HG02840 (cell line): ENCODE measurements around the gene MYH6.

Experiments used
- ATAC-seq: cut with Tn5 transposase; IDR thresholded peaks from one replicate; pipeline ENCODE4 v1.9.1; 2021; ENCODE audit warnings: mild to moderate bottlenecking, moderate library complexity, moderate number of reproducible peaks; ENCODE audit not compliant: unreplicated experiment, low FRiP score

The MYH6 gene

DNA sequence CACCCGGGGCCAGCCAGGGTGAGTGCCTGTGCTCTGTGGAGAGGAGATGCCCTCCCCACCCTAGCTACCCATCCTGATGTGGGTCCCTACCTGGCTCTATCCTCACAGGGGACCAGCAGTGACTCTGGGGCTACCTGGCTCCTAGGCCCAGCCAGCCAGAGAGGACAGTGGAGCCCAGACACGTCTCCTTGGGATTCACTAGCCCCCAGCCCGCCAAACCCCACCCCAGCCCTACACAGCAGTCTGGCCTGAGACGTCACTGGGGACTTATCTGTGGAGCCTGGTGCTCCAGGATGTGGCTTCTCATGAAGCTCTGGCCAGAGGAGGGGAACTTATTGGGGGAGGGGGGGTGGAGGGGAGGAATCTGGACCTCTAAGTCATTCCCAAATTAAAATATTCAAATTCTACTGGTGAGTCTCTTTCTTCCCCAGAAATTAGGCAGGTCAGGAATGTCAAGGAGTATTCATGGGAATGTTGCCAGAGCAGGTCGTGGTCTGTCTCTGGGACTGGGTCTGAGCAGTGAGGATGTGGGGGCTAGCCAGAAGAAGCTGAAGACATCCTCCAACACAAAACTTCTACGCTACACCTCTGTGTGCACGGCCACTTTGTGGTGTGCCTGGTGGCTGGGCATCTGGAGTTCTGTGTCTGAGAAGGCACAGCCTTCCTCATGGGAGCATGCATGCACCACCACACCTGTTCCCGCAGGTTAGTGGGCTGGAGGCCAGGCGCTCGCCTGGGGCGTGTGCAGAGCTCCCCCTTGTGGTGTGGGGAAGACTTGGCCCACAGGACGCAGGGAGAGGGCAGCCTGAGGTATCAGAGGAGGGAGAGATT lies 28.5 kb downstream of the MYH6 start:
- ATAC-seq, result no peak

GRCh38 chr14:23378612-23379220 lies 29.4 kb downstream of the MYH6 start:
- ATAC-seq, result no peak

DNA sequence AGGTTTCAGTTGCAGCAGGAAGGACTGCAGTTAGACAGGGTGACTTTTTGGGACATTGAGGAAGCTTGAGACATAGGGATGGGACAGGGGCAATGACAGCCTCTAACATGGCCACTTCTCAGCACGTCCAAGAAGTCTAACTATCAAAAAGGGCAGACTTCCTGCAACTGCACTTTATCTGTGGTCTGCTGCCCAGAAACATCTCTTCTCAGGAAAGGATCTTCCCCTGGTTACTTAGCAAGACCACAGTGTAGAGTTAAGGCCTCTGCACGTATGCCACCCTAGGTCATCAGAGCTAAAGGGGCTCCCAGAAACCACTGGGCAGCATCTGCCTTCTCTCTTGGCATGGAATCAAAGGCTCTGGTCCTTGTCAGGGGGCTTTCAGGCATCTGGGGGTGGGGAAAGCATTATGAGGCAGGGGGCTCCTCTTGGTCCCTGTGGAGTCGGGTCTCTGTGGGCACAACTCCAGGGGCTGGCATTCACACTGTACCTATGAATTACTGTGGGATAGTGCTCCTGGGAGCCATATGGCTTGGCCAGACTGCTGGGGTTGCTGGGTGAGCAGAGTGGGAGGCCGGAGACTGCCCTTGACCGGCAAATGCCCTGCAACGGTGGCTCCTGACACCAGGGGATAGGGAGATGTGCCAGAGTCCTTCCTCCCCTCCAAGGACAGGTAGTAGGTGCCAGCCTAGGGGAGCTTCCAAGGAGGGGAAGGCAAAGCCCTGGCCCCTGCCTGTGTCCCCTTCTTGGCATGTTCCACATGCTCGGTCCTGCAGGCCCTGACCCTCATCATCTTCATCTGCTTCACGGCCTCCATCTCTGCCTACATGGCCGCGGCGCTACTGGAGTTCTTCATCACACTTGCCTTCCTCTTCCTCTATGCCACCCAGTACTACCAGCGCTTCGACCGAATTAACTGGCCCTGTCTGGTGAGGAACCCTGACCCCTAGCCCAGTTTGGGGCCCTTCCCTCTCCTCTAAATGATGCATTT lies 30.2 kb downstream of the MYH6 start:
- no peak for ATAC-seq

- no peak for ATAC-seq
Measured at GRCh38 chr14:23377198-23377550, 30.9 kb downstream of the MYH6 start.

DNA sequence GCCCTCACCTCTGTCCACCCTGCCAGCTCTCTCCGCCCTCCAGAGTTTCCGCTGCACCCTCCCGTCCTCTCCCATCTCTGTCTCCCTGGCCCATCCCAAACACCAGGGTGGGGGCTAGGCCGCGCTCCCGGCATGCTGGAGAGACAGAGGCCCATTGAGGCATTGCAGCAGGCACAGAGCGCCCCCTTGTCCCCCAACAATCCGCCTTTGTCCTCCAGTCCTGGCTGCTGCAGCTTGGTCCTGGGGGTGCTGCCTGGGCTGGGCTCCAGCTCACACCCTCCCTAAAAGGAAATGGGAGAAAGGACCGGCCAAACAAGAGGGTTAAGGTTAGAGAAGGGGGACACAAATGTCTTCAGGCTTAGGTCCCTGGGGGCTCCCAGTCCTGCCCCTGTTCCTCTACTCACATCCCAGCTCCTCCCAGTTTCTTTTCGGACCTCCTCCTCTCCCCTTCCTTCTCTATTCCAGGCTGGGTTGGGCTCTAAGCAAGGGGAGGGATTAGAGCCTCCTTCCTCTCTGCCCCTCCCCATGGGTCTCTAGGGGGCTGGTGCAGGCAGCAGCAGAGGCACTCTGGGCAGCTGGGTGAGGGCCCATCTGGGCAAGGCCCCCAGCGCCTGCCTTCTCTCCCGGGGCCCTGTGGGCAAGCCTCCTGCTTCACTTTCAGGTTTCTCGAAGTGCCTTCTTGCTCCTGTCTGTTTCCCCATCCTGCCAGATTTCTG lies 31.4 kb downstream of the MYH6 start, which contains the start of gene CMTM5:
Gene CMTM5 (plus strand): TSS at position 565 of the 716 bp plus-strand sequence. CDS start 206 bp downstream, outside the sequence.
- no peak for ATAC-seq

DNA sequence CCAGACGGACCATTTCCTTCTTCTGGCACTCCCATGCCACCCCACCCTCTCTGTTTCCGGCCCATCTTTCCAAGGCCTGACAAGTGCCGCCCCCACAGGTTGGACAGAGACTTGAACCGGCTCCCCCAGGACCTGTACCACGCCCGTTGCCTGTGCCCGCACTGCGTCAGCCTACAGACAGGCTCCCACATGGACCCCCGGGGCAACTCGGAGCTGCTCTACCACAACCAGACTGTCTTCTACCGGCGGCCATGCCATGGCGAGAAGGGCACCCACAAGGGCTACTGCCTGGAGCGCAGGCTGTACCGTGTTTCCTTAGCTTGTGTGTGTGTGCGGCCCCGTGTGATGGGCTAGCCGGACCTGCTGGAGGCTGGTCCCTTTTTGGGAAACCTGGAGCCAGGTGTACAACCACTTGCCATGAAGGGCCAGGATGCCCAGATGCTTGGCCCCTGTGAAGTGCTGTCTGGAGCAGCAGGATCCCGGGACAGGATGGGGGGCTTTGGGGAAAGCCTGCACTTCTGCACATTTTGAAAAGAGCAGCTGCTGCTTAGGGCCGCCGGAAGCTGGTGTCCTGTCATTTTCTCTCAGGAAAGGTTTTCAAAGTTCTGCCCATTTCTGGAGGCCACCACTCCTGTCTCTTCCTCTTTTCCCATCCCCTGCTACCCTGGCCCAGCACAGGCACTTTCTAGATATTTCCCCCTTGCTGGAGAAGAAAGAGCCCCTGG lies 32.4 kb downstream of the MYH6 start:
- ATAC-seq, result no peak

DNA sequence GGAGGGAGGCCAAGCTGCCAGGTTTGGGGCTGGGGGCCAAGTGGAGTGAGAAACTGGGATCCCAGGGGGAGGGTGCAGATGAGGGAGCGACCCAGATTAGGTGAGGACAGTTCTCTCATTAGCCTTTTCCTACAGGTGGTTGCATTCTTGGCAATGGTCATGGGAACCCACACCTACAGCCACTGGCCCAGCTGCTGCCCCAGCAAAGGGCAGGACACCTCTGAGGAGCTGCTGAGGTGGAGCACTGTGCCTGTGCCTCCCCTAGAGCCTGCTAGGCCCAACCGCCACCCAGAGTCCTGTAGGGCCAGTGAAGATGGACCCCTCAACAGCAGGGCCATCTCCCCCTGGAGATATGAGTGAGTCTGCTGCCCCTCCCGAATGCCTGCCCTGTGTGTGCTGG lies 35.0 kb downstream of the MYH6 start:
- ATAC-seq, result no peak

DNA sequence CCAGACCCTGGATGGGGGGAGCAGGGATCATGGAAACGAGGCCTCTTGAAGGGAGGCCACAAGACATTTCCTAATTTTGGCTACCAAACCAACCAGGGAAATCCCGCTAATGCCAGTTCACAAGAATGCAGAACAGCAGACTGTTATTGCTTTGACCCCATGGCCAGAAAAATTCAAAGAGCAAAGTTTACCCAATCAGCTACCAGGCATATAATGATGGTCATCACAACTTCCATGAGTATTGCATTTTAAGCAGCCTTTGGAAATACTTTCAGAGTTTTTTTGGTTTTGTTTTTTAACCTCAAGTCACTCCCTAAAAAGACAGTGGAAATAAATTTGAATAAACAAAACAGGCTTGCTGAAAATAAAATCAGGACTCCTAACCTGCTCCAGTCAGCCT lies 35.6 kb downstream of the MYH6 start, which contains the start of gene IL25:
Gene IL25 (plus strand): TSS at position 301 of the 400 bp plus-strand sequence.
- no peak for ATAC-seq

GRCh38 chr14:23371865-23372264 lies 36.2 kb downstream of the MYH6 start:
- ATAC-seq, result no peak

- no peak for ATAC-seq
Measured at GRCh38 chr14:23370221-23370620, 37.9 kb downstream of the MYH6 start.

- no peak for ATAC-seq
Measured at GRCh38 chr14:23366426-23366921, 41.6 kb downstream of the MYH6 start.

DNA sequence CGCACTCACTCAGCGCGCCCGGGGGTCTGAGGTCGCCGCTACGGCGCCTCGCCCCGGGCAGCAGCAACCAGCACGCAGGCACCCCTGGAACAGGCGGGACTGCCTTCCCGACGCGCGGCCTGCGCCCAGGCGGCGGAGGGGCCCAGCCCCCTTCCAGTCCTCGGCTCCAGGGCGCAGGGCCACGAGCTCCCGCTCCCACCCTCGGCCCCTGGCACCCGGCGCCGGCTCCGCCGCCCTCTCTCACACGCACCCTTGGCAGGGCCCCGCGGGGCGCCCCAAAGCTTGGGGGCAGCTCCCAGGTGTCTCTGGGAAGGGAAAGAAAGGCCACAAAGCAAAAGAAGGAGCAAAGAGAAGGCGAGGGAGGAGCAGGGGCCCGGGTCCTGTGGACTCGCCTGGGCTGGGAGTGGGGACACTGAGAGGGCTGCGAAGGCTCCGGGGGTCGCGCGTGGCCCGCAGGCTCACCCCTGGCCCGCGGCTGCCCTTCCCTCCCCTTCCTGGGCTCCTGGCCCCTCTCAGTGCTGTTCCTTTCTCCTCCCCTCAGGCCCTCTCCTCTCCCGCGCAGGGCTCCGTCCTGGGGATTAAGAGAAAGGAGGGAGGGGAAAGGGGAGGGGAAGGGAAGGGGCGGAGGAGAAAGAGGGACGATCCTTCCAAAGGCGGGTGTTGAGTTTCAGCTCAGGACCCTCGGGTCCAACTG lies 42.2 kb downstream of the MYH6 start:
- ATAC-seq, result no peak

- no peak for ATAC-seq
Measured at GRCh38 chr14:23365036-23365731, 42.9 kb downstream of the MYH6 start, which contains the start of gene EFS. Gene EFS (minus strand): TSS chr14:23365172. CDS start chr14:23365025, 147 bp downstream.

DNA sequence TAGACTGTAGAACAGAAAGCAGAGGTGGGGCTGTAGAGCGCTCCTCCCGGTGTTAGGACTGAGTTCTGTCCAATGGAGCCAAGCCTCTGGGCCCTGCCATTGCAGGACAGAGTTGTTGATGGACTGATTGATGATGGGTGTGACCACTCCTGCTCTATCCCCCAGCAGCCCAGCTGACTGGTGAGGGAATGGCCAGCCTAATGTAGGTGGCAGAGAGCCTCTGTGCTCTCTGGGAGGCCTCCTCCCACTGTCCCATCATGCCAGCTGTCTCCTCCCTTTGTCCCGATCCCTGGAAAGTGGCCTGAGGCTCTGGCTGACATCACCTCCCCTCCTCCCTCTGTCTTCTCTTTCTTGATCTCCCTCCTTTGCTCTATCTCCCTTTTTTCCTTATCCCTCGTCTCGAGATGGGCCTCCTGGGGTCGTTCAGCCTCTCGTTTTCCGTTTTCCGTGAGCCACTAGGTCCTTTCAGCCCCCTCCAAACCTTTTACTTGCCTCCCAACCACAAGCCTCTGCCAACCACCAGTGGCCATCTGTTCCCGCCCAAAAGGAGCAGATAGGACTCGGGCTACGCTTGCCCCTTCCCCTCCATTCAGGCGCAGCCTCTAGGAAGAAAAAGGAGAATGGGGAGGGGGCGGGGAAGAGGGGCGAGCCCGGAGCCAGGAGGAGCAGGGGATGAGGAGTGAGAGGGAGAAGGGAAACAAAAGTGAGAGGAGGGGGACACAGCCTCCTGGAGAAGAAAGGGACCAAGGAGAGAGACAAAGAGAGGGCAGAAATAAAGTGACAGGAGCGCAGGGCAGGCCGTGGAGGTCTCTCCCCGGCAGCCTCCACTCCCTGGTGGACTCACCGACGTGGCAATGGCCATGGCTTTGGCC lies 43.7 kb downstream of the MYH6 start:
- no peak for ATAC-seq

DNA sequence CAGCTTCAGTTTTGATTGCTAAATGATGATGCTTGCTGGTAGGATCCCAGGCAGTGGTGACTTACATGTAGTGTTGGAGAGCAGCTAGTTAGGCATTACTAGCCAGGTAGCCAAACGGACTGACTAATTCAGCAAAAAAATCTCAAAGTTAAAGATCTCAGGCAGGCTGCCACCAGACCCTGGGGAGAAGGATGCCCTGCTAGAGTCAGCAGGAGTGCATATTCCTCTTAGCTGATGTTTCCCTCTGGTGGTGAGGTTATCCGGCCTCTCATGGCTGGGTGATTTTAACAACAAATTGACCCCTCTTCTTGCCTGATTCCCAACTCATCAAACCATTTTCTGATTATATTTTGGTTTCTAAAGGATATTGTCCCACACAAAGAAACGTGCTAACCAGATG lies 45.9 kb downstream of the MYH6 start:
- no peak for ATAC-seq

- no peak for ATAC-seq
Measured at GRCh38 chr14:23361763-23362162, 46.3 kb downstream of the MYH6 start.

DNA sequence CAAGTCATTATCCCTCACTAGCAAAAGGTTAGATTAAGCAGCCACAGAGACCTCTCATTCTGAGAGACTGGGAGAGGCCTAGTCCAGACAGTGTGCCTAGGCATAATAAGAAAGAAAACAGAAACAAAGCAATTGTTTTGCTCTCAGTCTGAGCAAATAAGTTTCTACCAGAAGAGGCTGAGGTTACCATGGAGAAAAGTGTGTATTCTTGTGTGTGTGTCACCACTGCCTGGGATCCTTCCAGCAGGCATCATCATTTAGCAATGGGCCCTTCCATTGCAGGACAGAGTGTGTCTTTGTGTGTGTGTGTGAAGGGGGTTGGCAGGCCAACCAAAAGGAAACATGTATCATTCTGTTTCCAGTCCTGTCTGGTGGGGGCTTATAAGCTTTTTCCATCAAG lies 46.8 kb downstream of the MYH6 start:
- no peak for ATAC-seq
